ENCODE data around the gene CD2AP.
A peak's percentile ranks its signal among the peaks of the same experiment; 100 is the strongest.
"Not testable (repeated sequence)": the region's sequence is repeated elsewhere in the genome, so short reads cannot be mapped to it uniquely, and the experiment has no call there.

Gene CD2AP

GRCh38 chr6:47478233-47479139, 897 bp downstream of the CD2AP start:
- TF ChIP-seq, protein P1, sequence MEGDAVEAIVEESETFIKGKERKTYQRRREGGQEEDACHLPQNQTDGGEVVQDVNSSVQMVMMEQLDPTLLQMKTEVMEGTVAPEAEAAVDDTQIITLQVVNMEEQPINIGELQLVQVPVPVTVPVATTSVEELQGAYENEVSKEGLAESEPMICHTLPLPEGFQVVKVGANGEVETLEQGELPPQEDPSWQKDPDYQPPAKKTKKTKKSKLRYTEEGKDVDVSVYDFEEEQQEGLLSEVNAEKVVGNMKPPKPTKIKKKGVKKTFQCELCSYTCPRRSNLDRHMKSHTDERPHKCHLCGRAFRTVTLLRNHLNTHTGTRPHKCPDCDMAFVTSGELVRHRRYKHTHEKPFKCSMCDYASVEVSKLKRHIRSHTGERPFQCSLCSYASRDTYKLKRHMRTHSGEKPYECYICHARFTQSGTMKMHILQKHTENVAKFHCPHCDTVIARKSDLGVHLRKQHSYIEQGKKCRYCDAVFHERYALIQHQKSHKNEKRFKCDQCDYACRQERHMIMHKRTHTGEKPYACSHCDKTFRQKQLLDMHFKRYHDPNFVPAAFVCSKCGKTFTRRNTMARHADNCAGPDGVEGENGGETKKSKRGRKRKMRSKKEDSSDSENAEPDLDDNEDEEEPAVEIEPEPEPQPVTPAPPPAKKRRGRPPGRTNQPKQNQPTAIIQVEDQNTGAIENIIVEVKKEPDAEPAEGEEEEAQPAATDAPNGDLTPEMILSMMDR (IDR thresholded peaks at IDR 0.05; ENCODE audit: low read depth, low read length, missing control alignments) = no peak
- DNase-seq (ENCODE audit: low read depth) = no peak

GRCh38 chr6:47479140-47479508, 1.5 kb downstream of the CD2AP start:
- no peak for DNase-seq (ENCODE audit: low read depth)
- TF ChIP-seq, protein P1 (IDR thresholded peaks at IDR 0.05; ENCODE audit: low read depth, low read length, missing control alignments) = no peak
- peak overlapping the region; percentile 97 for H3K4me3 ChIP-seq (ENCODE audit: low read depth, low read length)

More at GRCh38 chr6:47478233-47479139, 897 bp downstream of the CD2AP start:
- H3K4me3 ChIP-seq (ENCODE audit: low read depth, low read length) = peak overlapping the region; percentile 97

DNA sequence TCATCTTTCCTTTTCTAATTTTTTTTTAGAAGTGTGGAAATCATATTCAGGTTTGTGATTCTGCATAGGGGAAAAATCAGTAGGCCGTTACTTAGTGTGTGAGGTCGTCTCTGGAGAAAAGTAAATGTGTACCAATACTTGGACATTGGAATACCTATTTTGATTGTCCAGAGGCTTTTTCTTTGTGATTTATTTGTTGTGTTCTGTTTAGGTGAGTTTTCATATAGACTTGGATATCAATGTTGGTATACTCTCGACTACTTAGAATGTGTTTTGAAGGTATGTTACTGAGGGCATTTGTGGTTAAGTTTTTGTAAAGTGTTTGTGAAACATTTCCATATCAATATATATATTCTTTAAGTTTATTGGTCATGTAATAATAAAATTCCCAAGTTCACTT, 2.3 kb downstream of the CD2AP start:
- TF ChIP-seq, protein P1 (IDR thresholded peaks at IDR 0.05; ENCODE audit: low read depth, low read length, missing control alignments) = no peak
- peak overlapping the region; percentile 97 for H3K4me3 ChIP-seq (ENCODE audit: low read depth, low read length)
- DNase-seq (ENCODE audit: low read depth) = no peak

DNA sequence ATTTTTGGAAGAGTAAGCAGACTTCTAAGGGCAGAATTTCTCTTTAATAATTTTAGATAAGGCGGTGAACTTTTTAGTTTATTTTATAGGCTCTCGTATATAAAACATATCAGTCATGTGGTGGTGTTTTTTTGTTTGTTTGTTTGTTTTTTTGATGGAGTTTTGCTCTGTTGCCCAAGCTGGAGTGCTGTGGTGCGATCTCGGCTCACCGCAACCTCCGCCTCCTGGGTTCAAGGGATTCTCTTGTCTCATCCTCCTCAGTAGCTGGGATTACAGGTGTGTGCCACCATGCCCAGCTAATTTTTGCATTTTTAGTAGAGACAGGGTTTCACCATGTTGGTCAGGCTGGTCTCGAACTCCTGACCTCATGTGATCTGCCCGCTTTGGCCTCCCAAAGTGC, 3.6 kb downstream of the CD2AP start:
- not testable (repeated sequence) for H3K4me3 ChIP-seq (ENCODE audit: low read depth, low read length); DNase-seq (ENCODE audit: low read depth)

- no peak overlapping the region for H3K4me3 ChIP-seq (ENCODE audit: low read depth, low read length)
- TF ChIP-seq, protein P1 (IDR thresholded peaks at IDR 0.05; ENCODE audit: low read depth, low read length, missing control alignments) = no peak
- no peak for DNase-seq (ENCODE audit: low read depth)
Measured at GRCh38 chr6:47481806-47482205, 4.2 kb downstream of the CD2AP start.

GRCh38 chr6:47483516-47483852, 5.9 kb downstream of the CD2AP start:
- H3K4me3 ChIP-seq (ENCODE audit: low read depth, low read length) = no peak overlapping the region
- TF ChIP-seq, protein P1 (IDR thresholded peaks at IDR 0.05; ENCODE audit: low read depth, low read length, missing control alignments) = no peak
- no peak for DNase-seq (ENCODE audit: low read depth)

DNA sequence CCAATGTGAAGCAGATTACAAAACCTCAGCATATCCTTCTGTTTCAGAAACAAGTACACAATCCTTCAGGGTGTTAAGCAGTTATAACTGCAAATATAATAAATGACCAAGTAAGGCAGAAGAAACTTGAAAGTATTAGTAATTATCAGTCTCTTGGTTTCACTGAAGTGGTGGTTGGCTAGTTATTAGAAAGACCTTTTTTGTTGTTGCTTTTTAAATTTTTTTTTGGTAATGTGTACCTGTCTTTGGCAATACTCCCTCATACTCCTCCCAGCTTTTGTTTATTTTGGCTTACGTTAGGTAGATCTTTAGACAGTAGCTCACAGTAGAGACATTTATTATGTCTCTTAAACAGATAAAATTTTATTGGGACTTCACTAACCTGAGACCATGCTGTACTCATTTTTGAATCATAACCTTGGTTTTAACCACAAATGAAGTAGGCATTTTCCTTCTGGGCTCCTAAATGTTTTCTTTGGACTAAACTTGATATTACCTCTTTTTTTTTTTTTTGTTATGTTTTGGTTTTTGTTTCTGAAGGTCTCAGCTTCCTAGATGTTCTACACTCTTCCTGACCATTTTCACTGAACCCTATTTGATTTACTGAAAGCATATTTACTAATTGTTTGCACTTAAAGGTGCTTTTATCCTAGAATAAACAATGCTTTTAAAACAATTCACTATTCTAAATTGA, 6.4 kb downstream of the CD2AP start:
- no peak for DNase-seq (ENCODE audit: low read depth)
- H3K4me3 ChIP-seq (ENCODE audit: low read depth, low read length) = no peak overlapping the region
- TF ChIP-seq, protein P1 (IDR thresholded peaks at IDR 0.05; ENCODE audit: low read depth, low read length, missing control alignments) = no peak

All from GM12864 (cell line).